ENCODE measurements around the gene RAB6B.

Gene RAB6B

DNA sequence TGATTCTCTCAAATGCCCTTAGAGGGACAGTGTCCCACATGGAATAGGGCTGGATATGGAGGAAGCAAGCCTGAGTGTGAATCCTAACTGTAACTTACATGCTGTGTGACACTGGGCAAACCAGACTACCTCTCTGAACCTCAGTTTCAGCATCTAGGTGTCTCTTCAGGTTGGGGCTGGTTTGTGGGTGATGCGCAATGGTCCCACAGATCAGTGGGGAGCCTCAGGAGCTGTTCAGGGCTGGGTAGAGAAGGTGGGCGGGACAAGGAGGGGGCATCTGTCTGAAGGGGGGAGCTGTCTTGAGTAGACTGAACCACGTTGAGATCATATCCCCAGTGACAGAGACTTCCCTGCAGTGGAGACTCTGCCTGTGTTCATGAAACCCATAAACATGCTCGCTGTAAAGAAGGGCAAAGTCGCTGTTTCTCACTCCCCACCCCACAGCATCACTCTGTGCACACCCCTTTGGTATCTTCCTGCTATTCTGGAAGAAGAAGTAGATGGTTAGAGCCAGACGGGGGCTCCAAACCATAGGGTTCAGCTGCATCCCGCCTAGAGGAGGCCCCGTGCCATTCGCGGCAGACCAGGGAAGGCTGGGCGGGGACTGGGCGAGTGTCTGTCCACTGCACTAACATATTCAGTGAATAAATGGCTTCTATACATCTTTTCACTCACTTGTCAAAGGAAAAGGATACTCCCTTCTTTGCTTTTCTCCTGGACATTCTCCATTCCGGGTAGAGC, 61.6 kb downstream of the RAB6B start:
- DNase-seq: no peak

DNA sequence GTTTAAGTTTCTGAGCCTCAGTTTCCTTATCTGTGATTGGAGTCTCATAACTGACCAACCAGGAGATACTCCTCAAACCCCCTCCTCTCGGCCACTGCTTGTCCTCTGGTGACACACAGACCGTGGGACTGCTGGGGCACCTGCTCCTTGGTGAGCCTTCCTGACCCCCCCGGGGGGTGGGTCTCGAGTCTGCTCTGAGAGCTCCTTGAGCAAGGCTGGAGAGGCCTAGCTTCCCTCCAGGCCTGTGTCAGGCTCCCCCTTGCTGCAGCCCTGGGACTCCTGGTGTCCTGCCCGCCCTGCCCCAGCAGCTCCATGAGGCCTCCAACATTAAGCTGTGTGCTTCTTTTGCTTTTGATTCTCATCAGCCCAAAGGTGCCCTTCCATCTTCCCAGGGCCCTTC, 62.4 kb downstream of the RAB6B start:
- no peak for DNase-seq

DNA sequence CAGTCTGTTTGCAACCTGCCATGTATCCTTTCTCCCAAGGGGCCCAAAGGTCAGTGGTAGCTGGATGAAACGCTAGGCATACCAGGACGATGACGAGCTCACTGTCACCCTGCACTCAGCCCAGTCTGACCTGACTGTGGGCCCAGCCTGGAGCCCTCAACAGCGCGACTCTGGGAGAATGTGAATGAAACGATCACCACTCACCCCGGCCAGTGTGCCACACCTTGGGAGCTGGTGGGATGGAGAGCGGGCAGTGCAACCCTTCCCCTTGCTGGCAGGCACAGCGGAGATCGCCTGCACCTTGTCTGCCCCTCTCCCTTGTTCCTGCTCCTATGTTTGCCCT, 62.9 kb downstream of the RAB6B start:
- DNase-seq: no peak

DNA sequence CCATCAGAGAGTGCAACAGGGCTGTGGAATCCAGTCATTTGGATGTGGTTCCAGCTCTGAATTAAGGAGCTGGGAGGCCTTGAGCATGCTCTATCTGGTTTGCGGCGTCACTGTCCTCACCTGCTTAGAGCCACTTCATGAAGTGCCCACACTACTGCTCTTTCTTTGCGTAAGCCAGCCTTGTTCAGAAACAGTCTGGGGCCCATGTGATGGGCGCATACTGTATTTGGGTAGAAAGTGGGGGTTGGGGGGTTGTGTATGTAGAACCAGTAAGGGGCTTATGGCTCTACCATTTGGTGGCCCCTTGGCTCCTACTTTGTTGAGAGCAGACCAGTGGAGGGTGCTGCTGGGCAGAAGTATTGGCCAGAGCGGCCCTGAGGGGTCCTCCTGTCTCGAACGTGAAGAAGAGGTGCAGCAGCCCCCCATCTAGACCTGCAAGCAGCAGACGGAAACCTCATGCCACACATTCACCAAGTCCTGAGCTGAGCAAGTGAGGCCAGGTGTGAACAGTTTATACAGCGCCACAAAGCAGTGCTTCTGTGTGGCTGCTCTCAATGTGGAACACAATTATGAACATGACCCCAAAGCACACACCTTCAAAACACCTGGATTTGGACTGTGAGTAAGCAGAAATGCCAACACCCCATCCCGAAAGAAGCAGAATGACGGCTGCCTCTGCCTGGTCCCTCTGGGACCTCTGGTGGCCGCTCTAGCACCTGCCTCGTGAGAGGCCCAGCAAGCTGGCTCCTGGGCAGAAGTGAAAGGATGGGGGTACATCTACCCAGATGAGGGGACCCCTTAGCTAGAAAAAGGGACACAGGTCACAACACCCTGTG, 63.5 kb downstream of the RAB6B start:
- DNase-seq: no peak

DNA sequence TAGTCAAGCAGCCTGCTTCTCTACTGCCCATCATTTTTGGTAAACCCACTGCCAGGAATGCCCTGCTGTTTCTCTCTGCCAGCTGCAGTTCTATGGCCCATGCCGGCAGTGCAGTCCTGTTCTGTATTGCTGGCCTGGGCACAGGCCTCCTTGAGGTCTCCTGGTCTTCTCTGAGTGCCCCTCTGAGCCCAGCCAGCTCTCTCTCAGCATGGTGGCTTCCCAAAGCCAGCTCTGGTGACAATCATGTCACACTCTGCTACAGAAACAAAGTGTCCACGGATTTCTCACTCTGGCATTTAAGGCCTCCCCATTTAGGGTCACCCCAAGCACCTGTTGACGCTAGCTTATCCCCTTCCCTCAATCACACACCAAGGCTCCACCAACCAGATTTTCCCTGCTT, 65.6 kb downstream of the RAB6B start:
- DNase-seq: no peak

DNA sequence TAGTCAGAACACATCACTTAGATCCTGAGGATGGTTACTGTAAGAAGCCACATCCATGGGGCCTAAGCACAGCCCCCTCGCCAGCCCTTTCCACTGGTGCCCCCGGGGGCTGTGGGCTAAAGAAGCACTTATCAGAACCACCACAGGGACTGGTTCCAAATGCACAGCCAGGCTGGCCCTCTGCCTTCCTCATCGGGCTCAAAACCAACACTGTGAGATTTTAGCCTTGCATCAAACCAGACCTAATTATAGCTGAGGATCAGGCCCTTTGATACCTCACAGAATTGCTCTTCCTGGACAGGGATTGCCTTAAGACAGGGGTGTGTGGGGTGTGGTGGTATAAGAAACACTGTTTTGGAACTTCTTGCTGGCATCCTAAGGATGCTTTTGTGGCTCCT, 66.4 kb downstream of the RAB6B start:
- no peak for DNase-seq

DNA sequence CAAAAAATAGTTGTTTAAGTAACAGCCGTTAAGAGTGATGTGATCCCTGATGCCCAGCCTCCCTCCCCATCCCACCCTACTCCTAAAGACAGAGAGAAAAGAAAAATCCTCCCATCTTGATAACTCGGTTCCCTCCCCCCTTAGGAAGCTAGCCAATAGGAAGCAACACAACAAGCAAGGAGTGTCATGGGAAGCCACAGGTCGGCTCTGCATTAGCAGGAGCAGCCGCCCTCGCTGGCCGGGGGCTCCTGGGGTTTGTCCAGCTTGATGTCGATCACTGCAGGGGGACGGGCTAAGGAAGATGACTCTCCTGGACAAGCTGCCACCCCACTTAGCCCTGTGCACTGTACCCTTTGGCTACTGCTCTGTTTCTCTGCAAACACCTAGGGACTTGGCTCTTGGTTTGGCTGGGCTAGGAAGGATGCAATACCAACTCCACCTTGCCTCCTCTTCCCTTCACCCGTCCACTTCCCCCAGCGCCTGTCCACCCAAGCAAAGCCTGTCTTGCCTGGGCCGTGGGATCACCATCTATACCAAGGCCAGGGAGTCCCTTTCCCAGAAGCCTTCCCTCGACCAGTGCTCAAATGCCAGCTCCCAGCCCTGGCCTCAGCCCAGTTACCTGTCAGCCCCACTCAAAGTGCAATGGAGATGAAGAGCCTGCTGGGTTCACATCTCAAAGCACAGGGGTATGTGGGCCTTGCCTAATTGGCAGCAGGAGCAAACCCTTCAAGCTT, 66.9 kb downstream of the RAB6B start:
- DNase-seq: no peak

DNA sequence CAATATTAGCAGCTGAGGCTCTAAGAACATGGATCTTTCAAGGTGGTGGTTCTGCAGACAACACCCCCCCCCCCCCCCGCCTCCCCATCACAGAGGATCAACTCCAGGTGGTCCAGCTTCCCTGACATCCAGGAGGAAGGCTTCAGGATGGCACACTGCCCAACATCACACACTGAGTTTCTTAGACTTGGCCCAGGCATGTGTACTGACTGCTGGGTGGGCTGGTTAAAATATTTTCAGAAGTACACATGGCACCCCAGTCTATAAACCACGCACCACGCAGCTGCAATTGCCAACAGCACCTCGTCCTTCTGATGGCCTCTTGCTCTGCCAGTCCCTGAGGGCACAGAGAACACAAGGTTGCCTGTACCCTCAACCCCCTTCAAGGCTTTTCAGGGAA, 68.0 kb downstream of the RAB6B start:
- DNase-seq: no peak

DNA sequence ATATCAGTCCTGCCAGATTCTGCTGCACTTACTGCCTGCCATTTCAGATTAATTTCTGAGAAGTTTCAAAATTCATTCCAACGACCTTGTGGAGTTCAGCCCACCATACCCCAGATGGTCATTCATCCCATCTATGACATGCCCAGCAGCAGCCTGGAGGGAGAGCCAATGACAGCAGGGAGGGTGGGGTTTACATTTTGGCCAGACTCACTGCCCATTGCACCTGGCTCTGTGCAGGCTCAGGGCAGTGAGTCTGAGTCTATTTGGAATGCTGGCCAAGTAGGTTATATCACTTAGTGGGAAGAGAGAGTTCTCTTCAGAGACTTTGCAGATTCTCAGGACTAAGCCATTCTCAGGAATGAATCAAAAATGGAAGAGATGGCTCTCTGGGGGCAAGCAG, 68.5 kb downstream of the RAB6B start:
- DNase-seq: no peak

DNA sequence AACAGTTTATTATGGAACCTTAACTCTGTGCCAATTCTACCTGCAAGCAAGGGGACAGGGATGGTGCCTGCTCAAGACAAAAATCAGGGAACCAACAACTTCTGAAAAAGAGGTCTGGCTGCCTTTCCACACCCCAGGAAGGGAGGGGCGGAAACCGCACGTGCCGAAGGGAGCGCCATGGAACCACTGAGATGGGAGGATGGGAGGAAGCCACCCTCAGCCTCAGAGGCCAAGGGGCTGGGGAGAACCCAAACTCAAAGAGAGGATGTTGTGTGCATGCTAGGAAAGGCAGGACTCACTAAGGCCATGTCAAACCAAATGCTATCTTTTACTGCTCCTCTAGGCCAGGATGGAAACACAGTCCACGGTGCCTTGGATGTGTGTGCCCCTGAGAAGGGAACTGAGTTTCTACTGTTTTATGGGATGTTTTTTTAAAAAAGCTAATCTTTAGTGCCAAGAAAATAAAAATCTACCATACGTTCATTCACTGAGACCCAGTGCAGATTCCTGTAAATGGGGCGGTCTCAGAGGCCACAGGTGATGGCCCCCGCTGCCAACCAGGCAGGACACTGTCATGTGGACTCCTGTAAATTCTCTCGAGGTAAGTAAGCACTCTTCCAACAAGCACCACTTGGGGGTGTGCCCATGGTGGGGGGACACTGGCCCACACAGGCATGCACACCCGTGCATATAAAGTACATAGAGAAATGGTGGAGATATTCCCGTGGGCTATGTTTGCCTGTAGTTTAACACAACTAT, 69.5 kb downstream of the RAB6B start:
- DNase-seq: no peak

DNA sequence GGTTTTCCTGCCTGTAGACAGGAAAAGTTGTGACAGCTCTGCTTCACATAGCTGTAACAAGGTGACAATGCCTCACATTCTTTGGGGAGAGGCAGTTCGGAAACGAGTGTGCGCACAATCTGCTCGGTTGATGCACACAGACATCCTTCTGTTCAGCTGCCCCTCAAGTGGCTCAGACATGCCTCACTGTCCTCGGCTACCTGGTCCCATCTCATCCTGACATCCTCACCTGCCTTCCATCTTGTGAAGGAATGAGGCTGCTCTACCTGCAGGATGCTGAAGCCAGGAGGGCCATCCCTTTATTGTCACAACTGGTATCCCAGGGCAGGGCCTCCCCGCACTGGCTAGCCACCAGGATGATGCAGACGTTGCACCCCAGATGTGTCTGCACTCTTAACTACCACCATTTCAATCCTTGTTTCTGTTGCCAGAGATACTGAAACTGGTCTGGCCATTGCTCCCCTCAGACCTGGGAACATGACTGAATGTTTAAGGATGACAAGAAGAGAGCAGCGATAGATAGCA, 70.7 kb downstream of the RAB6B start:
- DNase-seq: no peak

DNA sequence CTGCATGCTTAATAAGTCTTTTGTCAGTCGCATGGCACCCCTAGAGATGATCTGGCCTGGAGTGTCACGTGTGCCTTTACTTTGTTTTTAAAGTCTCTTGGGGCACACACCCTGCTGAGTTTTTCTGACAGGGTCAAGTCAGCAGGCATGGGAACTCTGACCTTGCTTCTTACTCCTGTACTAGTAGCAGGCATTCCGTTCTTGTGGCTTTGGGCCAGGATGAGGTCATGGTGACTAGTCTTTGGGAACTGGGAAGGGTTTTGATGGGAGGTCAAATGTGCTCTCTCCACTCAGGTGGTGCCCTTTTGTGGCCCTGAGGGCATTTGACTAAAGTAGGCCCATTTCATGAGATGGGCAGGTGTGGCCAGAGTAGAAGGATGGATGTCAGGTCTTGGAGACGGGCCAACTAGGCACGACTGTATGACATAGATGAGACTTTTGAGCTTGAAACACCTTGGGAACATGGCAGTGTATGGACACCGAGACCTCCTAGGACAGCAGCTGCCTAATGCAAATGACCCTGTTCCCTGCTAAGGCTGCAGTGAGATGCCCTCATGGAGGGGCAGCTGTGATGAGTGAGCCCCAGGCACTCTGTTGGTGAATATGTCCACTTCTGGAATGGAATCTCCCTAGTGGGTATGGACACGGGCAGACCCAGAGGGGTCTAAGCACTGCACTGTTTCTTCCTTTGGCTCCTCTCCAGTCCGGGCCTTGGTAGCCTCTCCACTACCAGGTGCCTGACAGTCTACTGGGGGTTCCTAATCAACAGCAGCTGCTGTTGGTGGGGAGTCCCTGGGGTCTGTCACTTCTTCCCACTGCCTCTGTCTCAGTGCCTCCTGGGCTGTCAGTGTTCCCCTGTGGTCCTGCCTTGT, 73.7 kb downstream of the RAB6B start:
- no peak for DNase-seq

DNA sequence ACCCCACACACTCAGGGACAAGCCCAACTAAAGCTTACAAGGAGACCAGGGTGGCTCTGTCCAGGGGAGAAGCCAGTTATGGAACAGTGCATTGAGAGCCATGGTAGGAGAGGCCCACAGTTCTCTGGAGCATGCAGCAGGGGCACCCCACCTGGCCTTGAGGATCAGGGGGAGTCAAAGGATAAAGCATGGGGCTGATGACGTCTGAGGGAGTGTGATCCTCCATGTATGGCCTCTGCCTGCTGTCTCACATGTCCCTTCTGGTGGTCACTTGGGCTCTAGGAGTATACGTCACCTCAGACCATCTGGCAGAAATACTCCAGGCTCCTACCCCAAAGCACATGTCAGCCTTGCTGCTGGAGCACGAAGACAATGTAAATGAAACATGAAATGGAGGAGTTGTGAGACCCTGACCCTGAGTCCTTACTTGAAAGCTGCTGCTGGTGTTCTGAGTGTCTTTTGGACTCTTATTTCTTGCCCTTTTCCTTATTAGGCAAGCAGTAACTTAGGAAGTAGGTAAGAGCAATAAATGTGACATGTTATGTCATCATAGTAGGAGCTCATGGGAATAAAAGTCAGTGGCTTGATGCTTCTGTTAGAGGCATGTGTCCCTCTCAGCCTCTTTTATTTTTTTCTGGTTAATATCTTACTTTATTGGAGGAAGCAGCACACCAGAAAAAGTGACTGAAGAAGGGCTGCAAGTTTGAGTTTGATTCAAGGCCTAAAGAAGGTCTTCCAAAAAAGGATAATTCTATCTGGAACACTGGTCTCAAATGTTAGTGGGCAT, 74.6 kb downstream of the RAB6B start:
- DNase-seq: no peak

DNA sequence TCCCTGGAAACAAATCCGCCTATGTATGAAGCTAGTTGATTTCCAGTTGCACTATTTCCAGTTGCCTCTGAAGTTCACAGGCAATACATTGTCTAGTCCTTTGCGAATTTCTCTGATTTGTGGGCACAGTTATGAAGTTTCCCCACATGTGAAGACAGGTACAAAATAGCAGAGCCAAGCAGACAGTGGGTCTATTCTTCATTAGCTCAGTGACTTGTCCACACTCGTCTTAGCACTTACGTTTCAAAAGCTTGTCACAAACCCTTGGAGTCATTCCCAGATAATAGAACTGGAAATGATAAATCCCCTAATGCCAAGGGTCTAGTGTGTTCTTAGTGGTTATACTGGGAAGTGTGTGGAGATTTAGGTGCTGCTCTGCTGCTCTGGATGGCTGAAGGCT, 75.6 kb downstream of the RAB6B start:
- no peak for DNase-seq

DNA sequence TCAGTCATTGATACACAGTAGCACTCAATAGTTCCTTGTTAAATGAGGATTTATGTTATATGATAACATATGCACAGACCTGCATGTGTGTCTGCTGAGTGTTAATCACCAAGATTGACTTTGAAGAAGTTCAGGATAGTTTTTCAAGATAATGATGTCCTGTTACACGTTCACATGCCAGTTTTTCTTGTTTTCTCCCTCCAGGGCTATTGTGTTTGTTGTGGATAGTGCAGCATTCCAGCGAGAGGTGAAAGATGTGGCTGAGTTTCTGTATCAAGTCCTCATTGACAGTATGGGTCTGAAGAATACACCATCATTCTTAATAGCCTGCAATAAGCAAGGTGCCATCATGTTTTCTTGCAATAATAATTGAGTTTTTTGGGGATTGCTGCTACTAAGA, 80.3 kb downstream of the RAB6B start:
- DNase-seq: no peak

DNA sequence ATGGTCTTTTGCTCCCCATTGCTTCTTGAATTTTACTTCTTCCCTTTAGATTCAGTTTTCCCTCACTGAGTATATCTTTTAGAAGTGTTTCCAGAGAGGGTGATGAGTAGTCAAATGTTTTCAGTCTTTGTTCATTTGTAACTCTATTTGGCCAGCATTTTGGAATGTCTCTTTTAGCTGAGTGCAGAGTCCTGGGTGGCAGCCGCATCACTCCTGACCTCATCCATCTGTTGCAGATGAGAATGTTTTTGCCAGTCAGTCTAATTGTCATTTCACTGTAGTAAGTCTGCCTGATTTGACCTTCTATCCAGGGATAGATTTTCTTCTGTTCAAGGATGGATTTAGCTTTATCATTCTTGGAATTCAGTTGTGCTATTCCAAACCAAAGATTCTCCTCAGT, 82.8 kb downstream of the RAB6B start:
- no peak for DNase-seq

DNA sequence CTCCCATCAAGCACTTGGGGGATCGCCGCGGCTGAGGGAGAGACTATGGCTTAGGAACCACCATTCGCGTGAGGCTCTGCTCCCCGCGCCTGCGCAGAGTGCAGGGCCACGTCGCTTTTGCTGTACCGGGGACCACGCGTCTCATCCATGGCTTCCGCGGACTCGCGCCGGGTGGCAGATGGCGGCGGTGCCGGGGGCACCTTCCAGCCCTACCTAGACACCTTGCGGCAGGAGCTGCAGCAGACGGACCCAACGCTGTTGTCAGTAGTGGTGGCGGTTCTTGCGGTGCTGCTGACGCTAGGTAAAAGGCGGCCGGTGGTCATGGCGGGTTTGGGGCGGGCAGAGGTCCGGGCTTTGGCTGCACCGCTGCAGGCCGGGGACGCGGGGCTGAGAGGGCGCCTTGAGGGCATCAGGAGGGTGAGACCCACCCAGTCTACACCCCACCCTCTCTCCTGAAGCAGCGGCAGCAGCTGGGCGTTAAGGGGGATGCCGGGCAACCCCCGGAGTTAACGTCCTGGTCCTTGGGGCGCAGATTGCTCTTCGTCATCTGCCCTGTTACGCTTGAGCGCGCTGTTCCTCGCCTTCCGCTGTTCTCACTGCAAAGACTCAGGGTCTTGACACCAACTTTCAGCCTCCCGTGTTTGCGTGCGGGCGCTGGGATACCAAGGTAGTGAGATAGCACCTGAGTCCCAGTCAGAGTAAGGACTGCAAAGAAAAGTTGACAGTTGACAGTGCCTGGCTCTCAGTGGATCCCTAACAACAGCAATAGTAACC, 89.8 kb downstream of the RAB6B start, which contains the start of gene SRPRB:
Gene SRPRB, plus strand, starts transcription at position 114 of the 774 bp plus-strand sequence. Its CDS starts 34 bp downstream, at position 148.
- peak; percentile 76 for DNase-seq

DNA sequence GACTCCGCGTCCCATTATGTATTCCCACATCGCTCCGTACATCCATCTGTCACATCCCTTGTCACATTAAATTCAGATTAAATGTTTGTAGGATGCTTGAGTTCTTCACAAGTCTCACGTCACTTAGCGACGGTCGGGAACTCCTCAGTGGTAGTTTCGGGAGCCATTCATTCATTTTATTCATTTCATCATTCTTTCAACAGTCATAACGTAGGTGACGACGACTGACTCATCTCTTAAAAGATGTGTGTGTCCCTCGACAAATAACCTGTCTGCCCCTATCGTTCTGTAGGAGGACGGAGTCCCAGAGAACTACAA, 90.3 kb downstream of the RAB6B start:
- peak; percentile 51 for DNase-seq

DNA sequence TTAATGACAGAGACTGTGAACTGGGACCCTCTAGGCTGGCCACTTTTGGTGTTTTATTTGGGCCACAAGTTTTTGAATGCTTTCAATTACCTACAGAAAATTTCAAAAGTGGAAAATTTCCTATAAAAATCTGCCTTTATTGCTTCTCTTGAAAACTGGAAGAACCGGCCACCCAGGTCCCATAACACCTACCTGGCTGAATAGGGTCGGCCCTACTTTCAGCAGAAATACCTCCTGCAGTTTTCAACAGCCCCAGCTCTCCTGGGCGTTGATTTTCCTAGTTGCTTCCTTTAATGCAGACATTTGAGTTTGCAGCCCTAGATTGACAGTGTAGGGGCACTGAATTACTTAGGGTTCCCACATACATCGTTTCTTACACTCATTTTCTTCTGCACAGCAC, 90.8 kb downstream of the RAB6B start:
- DNase-seq: no peak

DNA sequence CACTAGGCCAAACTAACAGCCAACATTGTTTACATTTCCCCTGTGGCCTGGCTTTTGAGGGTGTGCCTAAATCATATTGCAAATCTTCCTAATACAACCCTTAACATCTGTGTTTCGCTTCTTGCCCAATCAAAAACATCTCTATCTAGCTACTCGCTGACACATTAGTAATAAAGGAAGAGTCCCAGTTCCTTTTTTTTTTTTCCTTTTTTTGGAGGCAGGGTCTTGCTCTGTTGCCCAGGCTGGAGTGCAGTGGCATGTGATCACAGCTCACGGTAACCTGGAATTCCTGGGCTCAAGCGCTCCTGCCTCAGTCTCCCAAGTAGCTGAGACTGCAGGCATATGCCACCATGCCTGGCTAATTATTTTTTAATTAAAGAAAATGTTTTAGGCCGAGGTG, 92.2 kb downstream of the RAB6B start:
- no peak for DNase-seq

Measured in NCI-H524 treated with DMSO at 0.1 percent for 48 hours (cell line).